ENCODE data around the gene IL21. TPM values are rescaled to one million over a fixed set of nuclear protein-coding genes. Genes with fewer than 3 reads are reported as not detected.
A peak's percentile ranks its signal among the peaks of the same experiment; 100 is the strongest.

IL21 gene
- total RNA-seq, 1 experiment from 2014 or later, result not detected

GRCh38 chr4:122577808-122578781, 42.8 kb downstream of the IL21 start:
- no CpG with 5 or more reads among the region's 9 CpGs for WGBS (ENCODE audit: extremely low coverage, insufficient read length, low lambda C conversion rate)
- peaks cover 3% of the 10 kb centered on the region for H3K27me3 Mint-ChIP-seq (ENCODE audit: low read depth)
- no peak overlapping the region for H3K4me3 Mint-ChIP-seq
- Histone ChIP-seq H3K4me1 (ENCODE audit: insufficient read depth, low read length) (no peaks in the 10 kb centered on the region), H3K4ac (ENCODE audit: low read depth, low read length) (no peak overlapping the region), H3K79me1 (ENCODE audit: insufficient read depth, low read depth, low read length, poor library complexity, severe bottlenecking) (no peaks in the 10 kb centered on the region), H2BK120ac (ENCODE audit: low read depth, low read length, poor library complexity, severe bottlenecking) (no peak overlapping the region), H2AFZ (ENCODE audit: low read length) (no peak overlapping the region), H2AK5ac (ENCODE audit: insufficient read length, low read length) (no peak overlapping the region), H3K56ac (ENCODE audit: insufficient read length, low read depth, low read length) (no peak overlapping the region), H4K8ac (replicated peaks; ENCODE audit: insufficient read length, low read depth, low read length) (no peak overlapping the region), H2BK5ac (ENCODE audit: insufficient read length, low read length) (no peak overlapping the region), H3T11ph (ENCODE audit: low read length) (no peak overlapping the region), H3K9me3 (ENCODE audit: control insufficient read depth, low read depth, low read length) (no peaks in the 10 kb centered on the region), H2BK20ac (ENCODE audit: low read depth, low read length, poor library complexity, severe bottlenecking) (no peak overlapping the region), H3K27ac (ENCODE audit: insufficient read length, low read depth, low read length) (no peak overlapping the region), H3K79me2 (ENCODE audit: insufficient read depth, low read length) (no peaks in the 10 kb centered on the region), H3K18ac (ENCODE audit: insufficient read length, low read depth, low read length) (no peak overlapping the region), H2BK15ac (ENCODE audit: low read depth, low read length) (no peak overlapping the region), H3K9ac (ENCODE audit: extremely low read depth, insufficient read length, low read length) (no peak overlapping the region), H4K20me1 (ENCODE audit: control insufficient read depth, insufficient read depth, insufficient read length) (no peaks in the 10 kb centered on the region), H3K23me2 (ENCODE audit: insufficient read length, low read depth, low read length, poor library complexity, severe bottlenecking) (no peaks in the 10 kb centered on the region), H3K23ac (ENCODE audit: insufficient read length, low read depth, low read length) (no peak overlapping the region), H3K27me3 (ENCODE audit: insufficient read depth, low read length) (no peaks in the 10 kb centered on the region), H3K4me2 (ENCODE audit: insufficient read depth, insufficient read length, low read length) (no peak overlapping the region), H3K14ac (ENCODE audit: insufficient read depth, low read length) (no peak overlapping the region), H4K5ac (ENCODE audit: insufficient read length, low read depth, low read length) (no peak overlapping the region), H4K91ac (ENCODE audit: insufficient read length, low read depth, low read length) (no peak overlapping the region), H2BK12ac (ENCODE audit: insufficient read length, low read depth, low read length) (no peak overlapping the region)
- DNase-seq, result no peak
- no peak overlapping the region for H3K27ac Mint-ChIP-seq
- no peaks in the 10 kb centered on the region for H3K4me1 Mint-ChIP-seq
- H3K36me3 Mint-ChIP-seq (ENCODE audit: insufficient read depth in 1 of 3, low read depth in 3 of 3), result peaks cover 1 to 18% (median 9%) of the 10 kb centered on the region in 3 experiments; a peak in 5 of 7 replicates
- peaks cover 20 to 26% of the 10 kb centered on the region in 2 experiments for H3K9me3 Mint-ChIP-seq
- peak; percentile 86 for TF ChIP-seq CTCF (conservative IDR thresholded peaks at IDR 0.05)

All from H9 (cell line).